Measurements from ENCODE around the gene ZEB2. TPM values are rescaled to one million over a fixed set of nuclear protein-coding genes. Genes with fewer than 3 reads are reported as not detected.

ZEB2 gene
- total RNA-seq = 44.5 and 49.6 TPM in 2 replicates
- polyA plus RNA-seq = 14.3 and 17.9 TPM in 2 replicates
- polyA plus RNA-seq (2011; cell fraction: cytosol; rRNA removed) = 18.9 and 19.3 TPM in 2 replicates
- 55.3 and 66.1 TPM in 2 replicates for polyA plus RNA-seq (2011; cell fraction: nucleus; rRNA removed)
- polyA plus RNA-seq (2012) = 23.0 and 23.7 TPM in 2 replicates
- polyA minus RNA-seq = 88.6 and 114 TPM in 2 replicates
- 3.0 TPM for polyA minus RNA-seq (2011; cell fraction: cytosol; rRNA and poly(A)+ RNA removed)
- 218 and 259 TPM in 2 replicates for polyA minus RNA-seq (2011; cell fraction: nucleus; rRNA and poly(A)+ RNA removed)
- percentile 91 among the genes with signal in this experiment for Bru-seq, nascent RNA
- percentile 64 among the genes with signal in this experiment for BruChase-seq, experiment 1, labeled RNA remaining after a 6-hour chase
- percentile 68 among the genes with signal in this experiment for BruChase-seq, experiment 2, labeled RNA remaining after a 2-hour chase
- long read RNA-seq, full-length matches to known transcripts = 12 of 21 reads
- long read RNA-seq, partial matches to known transcripts = 3 of 21 reads
- long read RNA-seq, other reads (novel, unspliced or antisense) = 6 of 21 reads

GRCh38 chr2:144519934-144520731, at the start of gene ZEB2:
Gene ZEB2 (minus strand): TSS chr2:144520119. CDS start chr2:144517350, 2,769 bp downstream.
- POLR2A ChIA-PET = no interaction called here
- Histone ChIP-seq H3K79me2 (ENCODE audit: control insufficient read depth, insufficient read depth, low read length) (peaks cover 41% of the 10 kb centered on the region), H3K9me1 (replicated peaks; ENCODE audit: control insufficient read depth, extremely low read depth, insufficient read depth, low read length) (no peaks in the 10 kb centered on the region), H3K4me3 (replicated peaks in 1 of 3; ENCODE audit: insufficient read depth in 1 of 3, low read depth in 1 of 3, low read length in 3 of 3) (peak within 1 kb of the TSS; percentile 89 to 94 (median 90)), H3K27ac (ENCODE audit: insufficient read depth, low read depth, low read length) (peak within 1 kb of the TSS; percentile 97), H3K36me3 (ENCODE audit: control insufficient read depth in 2 of 2, extremely low read depth in 1 of 2, insufficient read depth in 2 of 2, low read length in 2 of 2) (no peaks in the 10 kb centered on the region), H3K9ac (replicated peaks; ENCODE audit: extremely low read depth, insufficient read depth, low read length) (peak within 1 kb of the TSS; percentile 99), H4K20me1 (replicated peaks; ENCODE audit: control insufficient read depth, extremely low read depth, insufficient read depth, low read length) (no peaks in the 10 kb centered on the region), H3K9me3 (replicated peaks; ENCODE audit: control insufficient read depth, insufficient read depth, low read length) (no peaks in the 10 kb centered on the region), H3K27me3 (ENCODE audit: control insufficient read depth in 2 of 2, insufficient read depth in 2 of 2, low read length in 2 of 2) (no peaks in the 10 kb centered on the region), H3K4me2 (ENCODE audit: insufficient read depth, low read length) (peak within 1 kb of the TSS; percentile 99), H3K4me1 (ENCODE audit: control insufficient read depth, extremely low read depth, insufficient read depth, low read length) (peaks cover 47% of the 10 kb centered on the region), H2AFZ (ENCODE audit: low read depth, low read length) (peak within 1 kb of the TSS; percentile 95)
- TF ChIP-seq CTCF (IDR thresholded peaks at IDR 0.05; ENCODE audit: extremely low read depth in 1 of 2, insufficient read depth in 1 of 2, low read depth in 1 of 2, low read length in 2 of 2) = peak; percentile 55 to 67
- TF ChIP-seq MYC (IDR thresholded peaks at IDR 0.05; ENCODE audit: low read depth, low read length) = no peak
- no peak for TF ChIP-seq FOS (IDR thresholded peaks at IDR 0.05; ENCODE audit: borderline replicate concordance, insufficient read depth, low read length)
- peak; percentile 32 for TF ChIP-seq POLR2AphosphoS5 (IDR thresholded peaks at IDR 0.05; ENCODE audit: insufficient read depth, low read depth, low read length)
- TF ChIP-seq EZH2 (IDR thresholded peaks at IDR 0.05; ENCODE audit: borderline replicate concordance, low read depth, low read length, severe bottlenecking) = no peak
- no peak for TF ChIP-seq GATA2 (IDR thresholded peaks at IDR 0.05; ENCODE audit: insufficient read depth, insufficient read length, low read depth, low read length)
- TF ChIP-seq JUN (IDR thresholded peaks at IDR 0.05; ENCODE audit: borderline replicate concordance, insufficient read depth, insufficient read length, low read depth) = no peak
- peak; percentile 73 for TF ChIP-seq POLR2A (IDR thresholded peaks at IDR 0.05; ENCODE audit: low read depth, low read length)
- TF ChIP-seq MAX (IDR thresholded peaks at IDR 0.05; ENCODE audit: insufficient read depth, insufficient read length) = no peak
- CTCF ChIA-PET = interaction anchor here (0.5 to 2.0 kb wide), 11 partner anchors 10 to 1399 kb away, joined by 3 to 9 read pairs (median 3); no protein-coding TSS in a partner anchor
- BruUV-seq (replicated peaks) = no TSS peak
- DNase-seq (ENCODE audit: low read depth, low spot score) (peak; percentile 87), FAIRE-seq (peak; percentile 83)
- intact Hi-C loops (cut with micrococcal nuclease) = loop anchor here (1.0 to 10.0 kb wide), 13 partner anchors 248 to 1795 kb away; no protein-coding TSS in a partner anchor
- dilution Hi-C loops (cut with MboI; ENCODE audit: extremely low pct_ligation_motif_present, low sequenced_read_pairs) = loop anchor here (25.0 kb wide), 1 partner anchor 158 kb away; no protein-coding TSS in a partner anchor

Measured in endothelial cell of umbilical vein (primary cell).